Activated CD4-positive, alpha-beta T cell treated with anti-CD3 and anti-CD28 coated beads, Interleukin-2, amount 10 ng/mL, durations not matched to agents 7 days and 5 days (primary cell): ENCODE data around the gene SCRN2. TPM values are rescaled to one million over a fixed set of nuclear protein-coding genes. Genes with fewer than 3 reads are reported as not detected.

Experiments
- CTCF ChIA-PET: fragments of 350-600 bp; sonication (Branson Sonifier 250); formaldehyde crosslinking; loops from one replicate; lab custom pipeline; 2021; ENCODE audit warnings: antibody characterized with exemption; lab: Charles Lee
- POLR2A ChIA-PET: fragments of 350-600 bp; sonication (Branson Sonifier 250); formaldehyde crosslinking; loops from one replicate; lab custom pipeline; 2021; ENCODE audit warnings: antibody characterized with exemption; lab: Charles Lee
- DNase-seq: peaks from one replicate; pipeline ENCODE4 v3.0.0-alpha.2; 2020
- H3K27ac Mint-ChIP-seq: one replicate; pipeline ENCODE4 v1.8.0; 2021; ENCODE audit warnings: mild to moderate bottlenecking, moderate library complexity, mixed read lengths
- H3K27me3 Mint-ChIP-seq: one replicate; pipeline ENCODE4 v1.8.0; 2021; ENCODE audit warnings: mixed read lengths
- H3K36me3 Mint-ChIP-seq: one replicate; pipeline ENCODE4 v1.8.0; 2021; ENCODE audit warnings: low read depth, mixed read lengths
- H3K4me1 Mint-ChIP-seq: one replicate; pipeline ENCODE4 v1.8.0; 2021; ENCODE audit warnings: mixed read lengths
- H3K4me3 Mint-ChIP-seq: one replicate; pipeline ENCODE4 v1.8.0; 2021; ENCODE audit warnings: mild to moderate bottlenecking, moderate library complexity, mixed read lengths
- H3K9me3 Mint-ChIP-seq: one replicate; pipeline ENCODE4 v1.8.0; 2021; ENCODE audit warnings: mixed read lengths
- total RNA-seq, 2 experiments: library from RNA; stranded (reverse); gene quantifications; one replicate each; pipeline ENCODE4 v1.2.3, GENCODE V29; 2021

The SCRN2 gene
- total RNA-seq, 2 experiments from 2014 or later: 26.8 to 33.2 TPM

- H3K4me1 Mint-ChIP-seq: peaks cover 28% of the 10 kb centered on the region
- CTCF ChIA-PET: interaction anchor here (0.7 to 1.4 kb wide), 5 partner anchors 10 to 86 kb away, joined by 3 to 5 read pairs (median 4); partner anchors contain the start of genes LRRC46 and MRPL10
- no peaks in the 10 kb centered on the region for H3K9me3 Mint-ChIP-seq
- H3K27ac Mint-ChIP-seq: peak within 1 kb of the TSS; percentile 90
- H3K27me3 Mint-ChIP-seq: no peaks in the 10 kb centered on the region
- peaks cover 28% of the 10 kb centered on the region for H3K36me3 Mint-ChIP-seq
- peak within 1 kb of the TSS; percentile 98 for H3K4me3 Mint-ChIP-seq
- POLR2A ChIA-PET: interaction anchor here (0.7 kb wide), 1 partner anchor 8 kb away, joined by 3 read pairs; no protein-coding TSS in a partner anchor
- peak; percentile 81 for DNase-seq
These were observed 19.4 kb downstream of the SCRN2 start, which contains the start of gene OSBPL7 for GRCh38 chr17:47821424-47822391. TSS of gene OSBPL7 (minus strand) at chr17:47821794. CDS start at chr17:47820278, 1,516 bp downstream.

GRCh38 chr17:47821031-47821423 lies 20.0 kb downstream of the SCRN2 start:
- Mint-ChIP-seq H3K4me3 (peak overlapping the region; percentile 98), H3K9me3 (no peaks in the 10 kb centered on the region), H3K27ac (peak overlapping the region; percentile 90), H3K27me3 (no peaks in the 10 kb centered on the region), H3K36me3 (peaks cover 21% of the 10 kb centered on the region), H3K4me1 (peaks cover 28% of the 10 kb centered on the region)
- ChIA-PET CTCF (interaction anchor here (1.2 to 1.4 kb wide), 2 partner anchors 14 to 15 kb away, joined by 3 to 5 read pairs; no protein-coding TSS in a partner anchor), POLR2A (no interaction called here)
- DNase-seq: no peak

GRCh38 chr17:47820033-47820789 lies 20.9 kb downstream of the SCRN2 start:
- Mint-ChIP-seq H3K4me1 (peaks cover 28% of the 10 kb centered on the region), H3K4me3 (peak overlapping the region; percentile 98), H3K9me3 (no peaks in the 10 kb centered on the region), H3K36me3 (peaks cover 15% of the 10 kb centered on the region), H3K27me3 (no peaks in the 10 kb centered on the region), H3K27ac (peak overlapping the region; percentile 25)
- POLR2A ChIA-PET: no interaction called here
- CTCF ChIA-PET: interaction anchor here (1.2 to 1.4 kb wide), 2 partner anchors 11 to 16 kb away, joined by 3 to 5 read pairs; partner anchors contain the start of genes LRRC46 and MRPL10
- DNase-seq: no peak

GRCh38 chr17:47819475-47819874 lies 21.6 kb downstream of the SCRN2 start:
- Mint-ChIP-seq H3K4me3 (no peak overlapping the region), H3K27me3 (no peaks in the 10 kb centered on the region), H3K9me3 (no peaks in the 10 kb centered on the region), H3K27ac (no peak overlapping the region), H3K36me3 (peaks cover 17% of the 10 kb centered on the region), H3K4me1 (peaks cover 28% of the 10 kb centered on the region)
- ChIA-PET CTCF (interaction anchor here (1.2 kb wide), 1 partner anchor 12 kb away, joined by 3 read pairs; the partner anchor contains the start of genes LRRC46 and MRPL10), POLR2A (no interaction called here)
- no peak for DNase-seq

- Mint-ChIP-seq H3K4me3 (no peak overlapping the region), H3K4me1 (peaks cover 28% of the 10 kb centered on the region), H3K36me3 (peaks cover 15% of the 10 kb centered on the region), H3K27me3 (no peaks in the 10 kb centered on the region), H3K9me3 (no peaks in the 10 kb centered on the region), H3K27ac (no peak overlapping the region)
- no peak for DNase-seq
- POLR2A ChIA-PET: no interaction called here
- CTCF ChIA-PET: interaction anchor here (0.6 kb wide), 1 partner anchor 587 kb away, joined by 3 read pairs; no protein-coding TSS in a partner anchor
These were observed 22.9 kb downstream of the SCRN2 start for GRCh38 chr17:47818002-47818695.

- ChIA-PET CTCF (no interaction called here), POLR2A (no interaction called here)
- no peak overlapping the region for H3K4me3 Mint-ChIP-seq
- no peaks in the 10 kb centered on the region for H3K27me3 Mint-ChIP-seq
- H3K9me3 Mint-ChIP-seq: no peaks in the 10 kb centered on the region
- peaks cover 20% of the 10 kb centered on the region for H3K36me3 Mint-ChIP-seq
- no peak overlapping the region for H3K27ac Mint-ChIP-seq
- peaks cover 20% of the 10 kb centered on the region for H3K4me1 Mint-ChIP-seq
- no peak for DNase-seq
These were observed 24.1 kb downstream of the SCRN2 start for GRCh38 chr17:47816947-47817346.

- Mint-ChIP-seq H3K36me3 (peaks cover 20% of the 10 kb centered on the region), H3K9me3 (no peaks in the 10 kb centered on the region)
- POLR2A ChIA-PET: no interaction called here
These were observed 24.9 kb downstream of the SCRN2 start for GRCh38 chr17:47816111-47816735.

GRCh38 chr17:47815106-47815918 lies 25.8 kb downstream of the SCRN2 start:
- no peak for DNase-seq
- Mint-ChIP-seq H3K4me1 (peaks cover 3% of the 10 kb centered on the region), H3K36me3 (peaks cover 22% of the 10 kb centered on the region), H3K27me3 (no peaks in the 10 kb centered on the region), H3K4me3 (no peak overlapping the region), H3K9me3 (no peaks in the 10 kb centered on the region), H3K27ac (no peak overlapping the region)
- ChIA-PET POLR2A (no interaction called here), CTCF (interaction anchor here (0.6 to 0.9 kb wide), 4 partner anchors 11 to 117 kb away, joined by 3 to 5 read pairs (median 4); no protein-coding TSS in a partner anchor)

More at GRCh38 chr17:47816111-47816735, 24.9 kb downstream of the SCRN2 start:
- Mint-ChIP-seq H3K27ac (no peak overlapping the region), H3K4me1 (peaks cover 12% of the 10 kb centered on the region), H3K4me3 (no peak overlapping the region), H3K27me3 (no peaks in the 10 kb centered on the region)
- CTCF ChIA-PET: interaction anchor here (0.9 kb wide), 1 partner anchor 73 kb away, joined by 5 read pairs; no protein-coding TSS in a partner anchor
- DNase-seq: no peak

GRCh38 chr17:47813512-47814031 lies 27.5 kb downstream of the SCRN2 start:
- DNase-seq: no peak
- Mint-ChIP-seq H3K27me3 (no peaks in the 10 kb centered on the region), H3K9me3 (no peaks in the 10 kb centered on the region), H3K4me3 (no peak overlapping the region), H3K4me1 (no peaks in the 10 kb centered on the region), H3K36me3 (peaks cover 27% of the 10 kb centered on the region), H3K27ac (no peak overlapping the region)
- CTCF ChIA-PET: no interaction called here
- POLR2A ChIA-PET: no interaction called here

- Mint-ChIP-seq H3K9me3 (no peaks in the 10 kb centered on the region), H3K4me3 (no peak overlapping the region), H3K36me3 (peaks cover 29% of the 10 kb centered on the region), H3K4me1 (no peaks in the 10 kb centered on the region), H3K27me3 (no peaks in the 10 kb centered on the region), H3K27ac (no peak overlapping the region)
- CTCF ChIA-PET: no interaction called here
- POLR2A ChIA-PET: no interaction called here
- DNase-seq: no peak
These were observed 28.0 kb downstream of the SCRN2 start for GRCh38 chr17:47813077-47813476.
